Activated CD4-positive, alpha-beta T cell treated with anti-CD3 and anti-CD28 coated beads, Interleukin-2, amount 50 U/mL, for 1 hour (primary cell): ENCODE measurements around the gene TPRKB.
"Not testable (repeated sequence)": the region's sequence is repeated elsewhere in the genome, so short reads cannot be mapped to it uniquely, and the experiment has no call there.

Source experiments
- DNase-seq: peaks from one replicate; pipeline ENCODE4 v3.0.0-alpha.2; 2020

TPRKB gene

DNA sequence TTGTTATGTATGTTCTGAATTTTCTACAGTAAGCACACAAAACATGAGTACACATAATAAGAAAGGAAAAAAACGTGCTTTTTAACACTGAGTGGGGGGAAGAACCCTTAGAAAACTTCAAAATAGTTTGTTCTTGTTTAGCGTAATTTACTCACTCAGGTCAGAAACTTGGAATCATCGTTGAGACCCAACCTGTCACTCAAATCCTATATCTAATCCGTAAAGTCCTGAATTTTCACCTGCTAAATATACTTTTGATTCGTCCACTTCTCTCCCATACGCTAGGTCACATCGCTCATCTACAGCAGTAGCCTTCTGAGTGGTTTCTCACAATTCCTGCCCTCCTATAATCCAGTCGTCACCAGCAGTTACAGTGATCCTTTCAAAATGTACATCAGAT lies 767 bp downstream of the TPRKB start:
- DNase-seq, result no peak

DNA sequence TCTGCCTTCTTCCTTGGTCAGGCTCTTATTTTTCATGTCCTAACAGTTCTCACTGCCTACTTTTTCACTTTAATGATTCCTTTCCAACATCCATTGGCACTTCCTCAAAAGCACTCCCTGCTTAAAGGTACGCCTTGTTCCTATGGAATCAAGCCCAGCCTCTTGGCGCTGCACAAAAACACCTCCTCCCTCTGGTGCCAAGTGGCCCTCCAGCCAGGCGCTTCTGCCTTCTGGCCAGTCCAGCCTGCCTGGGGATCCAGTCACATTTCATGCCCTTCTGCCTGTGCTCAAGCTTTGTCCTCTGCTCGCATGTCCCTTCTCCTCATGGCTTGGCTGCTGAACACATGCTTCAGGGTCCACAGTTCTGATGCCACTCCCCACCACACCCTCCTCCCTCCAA lies 6.3 kb downstream of the TPRKB start:
- no peak for DNase-seq

DNA sequence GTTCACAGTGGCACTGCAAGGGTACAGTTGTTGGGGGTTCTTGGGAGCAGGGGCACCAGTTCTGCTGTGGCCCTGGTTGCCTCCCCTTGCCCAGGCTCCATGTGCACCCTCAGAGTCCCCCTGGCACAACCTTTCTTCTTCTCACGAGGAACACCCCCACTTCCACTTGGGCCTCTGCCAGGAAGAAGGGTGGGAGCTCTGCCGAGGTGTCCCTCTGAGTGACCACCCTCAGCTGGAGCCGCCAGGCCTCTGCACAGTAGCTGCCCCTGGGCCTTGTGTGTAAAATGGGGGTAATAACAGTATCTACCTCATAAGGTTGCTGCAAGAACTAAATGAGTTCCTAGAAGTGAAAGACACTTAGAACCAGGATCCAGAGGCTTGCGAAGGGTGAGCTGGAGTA lies 8.4 kb downstream of the TPRKB start:
- no peak for DNase-seq

DNA sequence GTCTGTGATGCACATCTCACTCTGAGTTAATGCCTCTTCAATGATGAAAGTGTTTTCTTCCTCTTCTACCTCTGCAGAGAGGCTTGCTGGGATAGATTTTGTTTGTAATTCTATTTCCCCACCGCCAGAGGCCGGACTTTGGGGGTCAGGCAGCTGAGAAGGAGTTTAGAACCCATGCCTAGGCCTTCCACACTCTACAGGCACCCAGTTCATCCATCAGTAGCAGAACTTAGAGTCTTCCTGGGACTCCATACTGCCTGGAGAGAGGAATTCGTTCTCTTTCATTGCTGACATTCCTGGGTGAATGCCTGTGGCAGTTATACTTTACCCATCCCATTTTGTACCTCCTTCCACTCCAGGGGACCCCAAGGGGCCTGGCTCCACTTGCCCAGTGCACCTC lies 9.1 kb downstream of the TPRKB start:
- DNase-seq, result no peak

DNA sequence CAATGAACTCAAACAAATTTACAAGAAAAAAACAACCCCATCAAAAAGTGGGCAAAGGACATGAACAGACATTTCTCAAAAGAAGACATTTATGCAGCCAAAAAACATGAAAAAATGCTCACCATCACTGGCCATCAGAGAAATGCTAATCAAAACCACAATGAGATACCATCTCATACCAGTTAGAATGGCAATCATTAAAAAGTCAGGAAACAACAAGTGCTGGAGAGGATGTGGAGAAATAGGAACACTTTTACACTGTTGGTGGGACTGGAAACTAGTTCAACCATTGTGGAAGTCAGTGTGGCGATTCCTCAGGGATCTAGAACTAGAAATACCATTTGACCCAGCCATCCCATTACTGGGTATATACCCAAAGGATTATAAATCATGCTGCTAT lies 10.5 kb downstream of the TPRKB start:
- DNase-seq, result not testable (repeated sequence)

DNA sequence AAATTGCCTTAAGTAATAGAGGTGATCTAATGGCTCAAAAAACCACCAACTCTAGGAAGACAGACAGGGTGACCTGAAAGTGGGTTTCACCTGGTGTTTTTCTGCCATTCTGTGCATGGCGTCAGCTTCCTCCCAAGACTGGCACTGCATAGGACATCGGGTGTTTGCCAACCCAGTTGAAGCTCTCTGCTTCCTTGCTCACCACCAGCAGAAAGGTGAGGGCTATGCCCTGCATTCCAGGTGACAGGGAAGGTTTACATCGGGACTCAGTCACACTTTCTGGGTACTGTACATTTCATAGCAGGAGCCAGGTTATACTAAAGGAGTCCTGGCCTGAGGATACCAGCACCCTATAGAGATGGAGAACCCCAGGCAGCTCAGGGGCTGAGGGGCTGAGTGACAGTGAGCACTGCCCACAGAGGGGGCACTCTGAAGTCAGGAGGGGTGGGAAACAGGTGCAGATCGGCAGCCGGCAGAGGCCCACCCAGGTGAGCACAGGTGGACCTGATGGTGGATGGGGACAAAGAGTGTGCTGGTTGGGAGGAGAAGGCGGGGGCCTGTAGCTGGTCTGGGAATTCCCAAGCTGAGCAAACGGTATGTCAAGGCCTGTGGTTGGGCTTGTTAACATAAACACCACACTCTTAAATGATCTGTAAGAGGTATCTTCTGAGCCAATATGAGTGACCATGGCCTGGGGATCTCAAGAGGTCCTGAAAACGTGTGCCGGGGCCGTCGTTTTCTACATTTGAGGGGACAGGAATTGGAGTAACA lies 18.1 kb downstream of the TPRKB start:
- no peak for DNase-seq

DNA sequence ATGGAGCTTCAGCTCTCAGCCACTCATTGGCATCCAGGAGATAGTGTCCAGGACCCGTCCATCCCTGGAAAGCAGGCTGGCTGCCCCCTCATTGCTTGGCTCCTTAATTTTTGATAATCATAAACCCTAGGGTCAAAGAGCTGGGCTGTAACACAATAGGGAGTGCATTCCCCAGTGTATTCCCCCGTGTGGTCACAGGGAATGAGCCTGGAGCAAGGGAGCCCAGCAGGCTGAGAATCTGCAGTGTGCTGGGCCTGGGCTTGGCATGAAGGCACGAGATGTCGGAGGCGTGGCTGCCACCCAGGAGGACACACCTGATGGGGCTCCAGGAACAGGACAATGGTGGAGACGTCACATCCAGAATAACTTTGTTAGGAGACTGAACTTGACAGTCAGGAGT lies 18.7 kb downstream of the TPRKB start:
- DNase-seq, result no peak

DNA sequence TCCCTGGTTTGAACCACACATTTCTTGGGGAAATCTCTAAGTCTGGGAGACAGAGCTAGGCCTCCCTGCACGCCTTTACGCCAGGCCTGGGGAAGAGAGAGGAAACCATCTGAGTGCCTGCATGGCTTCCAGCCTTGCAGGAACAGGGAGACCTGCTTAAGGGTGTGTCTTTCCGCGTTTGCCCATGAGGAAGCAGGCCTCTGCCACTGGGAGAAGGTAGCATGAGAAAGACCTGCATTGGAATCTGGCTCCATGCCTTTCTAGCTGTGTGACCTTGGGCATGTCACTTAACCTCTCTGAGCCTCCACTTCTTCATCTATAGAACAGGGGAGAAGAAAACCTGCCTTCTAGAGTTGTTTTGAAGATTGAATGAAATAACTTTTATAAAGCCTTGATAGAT lies 19.4 kb downstream of the TPRKB start:
- DNase-seq, result not testable (repeated sequence)

DNA sequence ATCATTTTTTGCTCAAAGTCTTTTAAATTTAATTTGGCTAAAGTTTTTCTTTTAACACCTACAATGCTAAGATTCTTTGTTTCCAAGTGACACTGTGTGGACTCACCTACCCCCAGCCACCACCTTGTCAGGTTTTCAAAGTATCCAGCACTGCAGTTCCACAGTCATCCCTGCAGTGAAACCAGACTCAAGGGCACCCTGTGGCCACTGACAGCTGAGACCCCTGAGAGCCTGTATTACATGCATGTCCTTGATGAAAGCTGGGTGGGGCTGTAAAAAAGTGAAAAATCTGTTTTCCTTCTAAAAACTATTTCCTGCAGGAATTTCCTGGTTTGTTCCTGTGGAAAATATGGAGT lies 19.9 kb downstream of the TPRKB start:
- no peak for DNase-seq

DNA sequence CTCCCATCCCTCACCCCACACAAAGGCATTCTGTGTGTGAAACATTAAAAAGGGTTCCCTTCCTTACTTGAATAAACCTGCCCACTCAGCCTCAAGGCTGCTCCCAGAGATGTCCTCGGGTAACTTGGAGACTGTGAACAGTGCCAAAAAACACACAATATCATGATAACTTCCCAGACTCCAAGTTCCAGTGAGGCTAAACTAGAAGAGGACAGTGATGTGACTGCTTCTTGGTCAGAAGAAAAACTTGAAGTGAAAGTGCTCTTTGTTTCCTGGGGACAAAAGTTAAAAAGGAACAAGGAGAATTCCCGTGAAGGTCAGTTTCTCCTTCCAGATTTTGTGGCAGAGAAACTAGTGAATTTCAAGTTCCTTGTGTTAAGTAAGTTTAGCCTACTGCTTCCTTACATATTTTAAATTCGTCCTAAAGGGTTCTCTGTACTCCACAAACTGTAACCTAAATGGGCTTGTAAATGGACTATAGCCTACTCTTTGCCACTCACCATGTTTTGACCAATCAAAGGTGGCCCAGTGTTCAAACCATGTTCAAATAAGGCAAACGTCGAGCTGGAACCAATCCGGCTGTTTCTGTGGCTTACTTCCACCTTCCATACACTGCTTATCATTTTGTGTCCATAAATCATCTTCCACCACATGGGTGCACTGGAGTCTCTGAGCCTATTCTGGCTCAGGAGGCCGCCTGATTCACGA lies 20.4 kb downstream of the TPRKB start:
- no peak for DNase-seq

DNA sequence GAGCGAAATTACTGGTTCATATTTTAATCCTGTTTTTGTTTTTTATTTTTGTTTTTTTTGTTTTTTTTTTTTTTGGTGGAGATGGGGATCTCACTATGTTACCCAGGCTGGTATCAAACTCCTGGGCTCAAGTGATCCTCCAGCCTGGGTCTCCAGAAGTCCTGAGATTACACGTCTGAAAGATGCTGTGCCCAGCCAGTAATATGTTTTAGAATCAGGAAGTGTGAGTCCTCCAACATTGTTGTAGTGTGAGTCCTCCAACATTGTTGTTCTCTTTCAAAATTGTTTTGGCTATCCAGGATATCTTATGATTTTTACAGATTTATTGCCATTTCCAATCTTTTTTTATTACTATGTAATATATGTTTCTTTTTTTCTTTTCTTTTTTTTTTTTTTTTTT lies 23.1 kb downstream of the TPRKB start:
- DNase-seq, result no peak

DNA sequence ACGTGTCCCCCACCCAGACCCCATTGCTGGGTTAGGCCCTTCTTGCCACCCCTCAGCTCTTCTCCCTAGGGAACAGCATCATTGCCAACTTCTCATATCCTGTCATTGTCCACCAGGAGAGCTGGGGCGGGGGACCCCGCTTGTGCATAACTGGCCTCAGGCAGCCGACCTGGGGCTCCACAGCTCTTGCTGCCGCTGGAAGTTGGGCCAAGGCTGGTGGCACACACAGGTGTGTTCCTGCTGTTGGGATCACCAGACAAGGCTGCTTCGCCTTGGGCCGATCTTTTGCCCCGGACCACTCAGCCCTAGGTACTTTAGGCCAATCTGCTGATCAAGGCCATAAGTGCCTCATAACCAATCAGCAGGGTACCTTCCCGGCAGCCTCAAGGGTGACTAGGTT lies 28.6 kb downstream of the TPRKB start:
- DNase-seq, result no peak

DNA sequence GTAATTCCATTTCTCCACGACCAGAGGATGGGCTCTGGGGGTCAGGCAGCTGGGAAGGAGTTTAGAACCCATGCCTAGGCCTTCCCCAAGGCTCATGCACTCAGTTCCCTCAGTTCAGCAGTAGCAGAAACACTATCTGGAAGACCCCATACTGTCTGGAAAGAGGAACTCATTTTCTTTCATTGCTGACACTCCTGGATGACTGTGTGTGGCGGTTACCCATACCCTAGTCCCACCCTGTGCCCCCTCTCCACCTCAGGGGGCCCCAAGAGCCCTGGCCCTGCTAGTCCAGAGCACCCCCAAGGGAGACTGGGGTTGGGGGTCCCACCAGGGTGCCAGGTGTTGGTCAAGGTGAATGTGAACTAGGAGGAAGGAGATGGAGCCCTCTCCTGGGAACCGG lies 29.5 kb downstream of the TPRKB start:
- no peak for DNase-seq

DNA sequence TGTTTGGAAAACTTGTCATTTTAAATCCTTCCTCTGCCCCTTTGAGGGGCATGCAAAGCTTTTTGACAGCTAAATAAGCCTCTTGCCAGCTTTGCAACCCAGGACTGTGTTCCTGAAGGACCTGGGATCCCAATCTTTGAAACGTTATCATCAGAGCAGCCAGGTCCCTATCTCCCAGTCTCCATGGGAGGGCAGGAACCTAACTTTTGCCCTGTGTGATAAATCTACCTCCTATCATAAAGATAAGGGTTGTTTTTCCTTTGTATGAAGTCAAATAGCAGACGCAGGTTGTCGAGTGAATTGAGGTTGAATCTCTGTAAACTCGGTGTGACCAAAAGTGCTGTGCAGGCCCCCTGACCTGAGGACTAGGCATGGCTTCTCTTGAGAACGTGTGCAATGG lies 30.1 kb downstream of the TPRKB start:
- no peak for DNase-seq

DNA sequence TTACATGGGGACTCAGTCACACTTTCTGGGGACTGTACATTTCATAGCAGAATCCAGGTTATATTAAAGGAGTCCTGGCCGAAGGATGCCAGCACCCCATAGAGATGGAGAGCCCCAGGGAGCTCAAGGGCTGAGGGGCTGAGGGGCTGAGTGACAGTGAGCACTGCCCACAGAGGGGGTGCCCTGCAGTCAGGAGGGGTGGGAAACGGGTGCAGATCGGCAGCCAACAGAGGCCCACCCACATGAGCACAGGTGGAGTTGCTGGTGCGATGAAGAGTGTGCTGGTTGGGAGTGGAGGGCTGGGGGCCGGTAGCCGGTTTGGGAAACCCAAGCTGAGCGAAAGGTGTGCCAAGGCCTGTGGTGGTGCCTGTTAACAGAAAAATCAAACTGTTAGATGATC lies 32.1 kb downstream of the TPRKB start:
- DNase-seq, result no peak

DNA sequence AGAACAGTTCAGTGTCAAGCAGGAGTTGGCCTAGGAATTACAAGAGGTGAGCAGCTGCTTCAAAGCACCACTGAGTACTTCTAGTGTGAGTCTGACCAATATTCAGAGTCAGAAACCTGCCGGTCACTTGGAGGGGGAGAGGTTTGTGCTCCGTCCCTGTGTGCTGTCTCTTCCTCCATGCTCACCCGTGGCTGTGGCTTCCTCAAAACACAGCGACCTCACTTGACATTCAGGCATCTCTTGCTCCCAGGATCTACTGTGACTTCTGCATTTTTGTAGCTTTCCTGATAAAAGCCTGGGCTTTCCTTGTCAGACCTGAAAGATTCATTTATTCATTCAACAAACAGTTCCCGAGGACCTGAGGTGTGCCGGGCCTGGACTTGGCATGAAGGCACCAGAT lies 32.9 kb downstream of the TPRKB start:
- DNase-seq, result no peak

DNA sequence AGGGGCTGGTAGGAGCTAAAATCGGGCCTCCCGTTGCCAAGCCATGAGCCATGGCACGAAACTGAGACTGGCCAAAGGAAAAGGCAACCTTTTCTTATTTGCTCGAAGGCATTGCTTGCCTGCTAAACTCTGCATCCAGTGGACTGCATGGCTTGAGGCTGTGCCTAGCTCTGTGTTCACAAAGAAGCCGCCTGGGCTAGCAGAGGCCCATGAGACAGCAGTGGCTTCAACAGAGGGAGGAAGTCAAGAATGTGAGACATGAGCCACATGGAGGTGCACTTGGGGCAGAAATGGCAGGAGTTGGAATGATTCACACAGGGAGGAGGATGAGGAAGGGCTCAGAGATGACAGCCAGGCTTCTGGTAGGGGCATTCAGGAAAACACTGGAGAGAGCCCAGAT lies 33.5 kb downstream of the TPRKB start:
- DNase-seq, result no peak

DNA sequence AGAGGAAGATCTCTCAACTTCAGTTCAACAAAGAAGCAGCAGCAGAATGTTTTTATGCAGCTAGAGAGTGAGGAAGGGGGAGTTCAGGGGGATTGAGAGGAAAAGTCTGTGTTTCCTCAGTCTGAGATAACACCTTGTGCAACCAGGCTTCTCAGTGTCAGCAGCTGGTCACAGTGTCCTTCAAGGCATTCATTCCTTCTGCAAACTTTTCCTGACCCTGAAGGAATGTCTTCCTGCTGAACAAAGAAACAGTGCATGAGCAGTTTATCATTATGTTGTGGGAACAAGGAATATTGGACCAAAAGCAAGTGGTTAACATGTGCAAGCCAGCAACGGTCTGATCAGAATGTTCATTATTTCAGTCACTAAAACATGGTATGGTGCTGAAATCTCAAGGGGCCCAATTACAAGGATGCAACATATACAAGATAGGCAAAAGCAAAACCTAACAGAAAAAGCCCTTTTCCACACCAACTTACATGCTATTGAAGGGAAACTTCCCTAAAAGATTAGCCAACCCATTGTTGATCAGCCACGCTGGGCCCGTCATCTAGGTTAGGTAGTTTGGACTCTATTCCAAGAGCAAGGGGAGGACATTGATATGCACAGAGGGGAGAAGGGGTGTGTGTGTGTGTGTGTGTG lies 34.2 kb downstream of the TPRKB start:
- DNase-seq, result not testable (repeated sequence)

DNA sequence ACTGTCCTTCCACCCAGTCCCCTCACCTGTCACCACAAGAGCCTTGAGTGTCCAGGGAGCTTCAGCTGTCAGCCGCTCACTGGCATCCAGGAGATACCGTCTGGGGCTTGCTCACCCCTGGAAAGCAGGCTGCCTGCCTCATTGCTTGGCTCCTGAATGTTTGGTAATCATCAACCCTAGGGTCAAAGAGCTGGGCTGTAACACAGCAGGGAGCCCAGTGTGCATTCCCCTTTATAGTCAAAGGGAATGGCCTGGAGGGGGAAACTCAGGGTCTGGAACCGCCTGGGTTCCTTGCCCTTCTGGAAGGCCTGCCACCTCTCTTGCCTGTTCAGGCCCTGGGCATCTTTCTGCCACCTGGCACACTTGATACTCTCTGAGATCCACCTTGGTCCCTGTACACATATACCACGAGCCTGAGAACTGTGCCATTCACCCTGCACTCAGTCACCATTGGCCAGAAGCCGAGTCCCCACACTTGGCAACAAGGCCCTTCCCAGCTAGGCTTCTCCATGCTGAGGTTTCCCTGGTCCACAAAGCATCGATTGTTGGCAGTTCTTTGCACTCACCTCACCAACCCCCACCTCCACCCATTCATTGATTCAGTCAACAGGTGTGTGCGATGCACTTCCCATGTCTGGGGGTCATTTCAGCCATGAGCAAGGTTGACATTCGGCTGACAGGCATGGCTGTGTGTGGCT lies 35.0 kb downstream of the TPRKB start:
- no peak for DNase-seq

DNA sequence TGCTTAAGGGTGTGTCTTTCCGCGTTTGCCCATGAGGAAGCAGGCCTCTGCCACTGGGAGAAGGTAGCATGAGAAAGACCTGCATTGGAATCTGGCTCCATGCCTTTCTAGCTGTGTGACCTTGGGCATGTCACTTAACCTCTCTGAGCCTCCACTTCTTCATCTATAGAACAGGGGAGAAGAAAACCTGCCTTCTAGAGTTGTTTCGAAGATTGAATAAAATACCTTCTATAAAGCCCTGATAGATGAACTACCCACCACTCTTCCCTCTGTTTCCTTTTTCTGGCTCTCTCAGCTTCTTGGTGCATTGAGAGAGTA lies 35.7 kb downstream of the TPRKB start:
- not testable (repeated sequence) for DNase-seq

DNA sequence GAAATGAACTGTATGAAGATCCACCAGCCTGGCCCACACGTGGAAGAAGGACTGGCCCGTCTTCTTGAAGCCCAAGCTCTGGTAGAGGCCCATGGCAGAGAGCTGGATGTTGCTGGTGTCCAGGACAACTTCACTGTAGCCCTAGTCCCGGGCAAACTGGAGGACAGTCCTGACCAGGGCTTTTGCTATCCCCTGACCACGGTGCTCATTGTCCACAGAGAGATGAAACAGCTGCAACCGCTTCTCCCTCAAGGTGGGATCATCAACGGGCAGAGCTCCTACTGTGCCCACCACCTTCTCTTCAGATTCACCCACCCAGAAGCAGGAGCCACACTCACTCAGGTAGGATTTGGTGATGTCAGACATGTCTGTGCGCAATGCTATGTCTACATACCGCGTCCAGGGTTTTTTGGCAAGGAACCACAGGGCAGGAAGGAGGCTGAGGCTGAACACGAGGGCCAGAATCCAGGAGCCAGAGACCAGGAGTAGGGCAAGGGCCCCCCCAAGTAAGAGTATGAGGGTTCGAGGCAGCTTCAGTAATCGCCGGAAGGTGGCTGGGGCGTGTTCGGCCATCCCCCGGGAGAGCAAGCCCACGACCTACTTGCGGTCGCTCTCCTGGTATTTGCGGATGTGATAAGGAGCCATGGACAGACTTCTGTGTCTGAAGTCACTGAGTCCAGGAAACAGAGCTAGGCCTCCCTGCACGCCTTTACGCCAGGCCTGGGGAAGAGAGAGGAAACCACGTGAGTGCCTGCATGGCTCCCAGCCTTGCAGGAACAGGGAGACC lies 36.3 kb downstream of the TPRKB start:
- DNase-seq, result no peak

DNA sequence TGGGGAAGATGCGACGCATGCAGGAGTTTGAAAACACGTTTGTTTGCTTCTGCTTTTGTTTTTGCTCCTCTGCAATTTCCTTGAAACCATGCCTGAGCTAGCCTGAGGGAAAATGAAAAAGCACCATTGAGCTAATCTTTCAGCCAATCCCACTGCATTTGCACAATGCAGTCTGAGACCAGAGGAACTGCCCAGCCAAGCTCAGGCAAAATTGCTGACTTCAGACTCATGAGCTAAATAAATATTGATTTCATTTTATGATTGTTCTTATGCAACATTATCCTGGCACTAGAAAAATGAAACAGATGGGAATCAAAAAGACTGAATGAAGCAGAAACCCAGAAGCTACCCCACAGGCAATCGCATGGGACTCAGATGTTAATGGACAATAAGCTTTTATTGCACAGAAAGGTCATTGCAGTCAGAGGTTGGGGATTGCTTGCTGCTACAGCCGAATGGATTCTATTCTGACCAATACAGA lies 37.0 kb downstream of the TPRKB start:
- DNase-seq, result no peak

DNA sequence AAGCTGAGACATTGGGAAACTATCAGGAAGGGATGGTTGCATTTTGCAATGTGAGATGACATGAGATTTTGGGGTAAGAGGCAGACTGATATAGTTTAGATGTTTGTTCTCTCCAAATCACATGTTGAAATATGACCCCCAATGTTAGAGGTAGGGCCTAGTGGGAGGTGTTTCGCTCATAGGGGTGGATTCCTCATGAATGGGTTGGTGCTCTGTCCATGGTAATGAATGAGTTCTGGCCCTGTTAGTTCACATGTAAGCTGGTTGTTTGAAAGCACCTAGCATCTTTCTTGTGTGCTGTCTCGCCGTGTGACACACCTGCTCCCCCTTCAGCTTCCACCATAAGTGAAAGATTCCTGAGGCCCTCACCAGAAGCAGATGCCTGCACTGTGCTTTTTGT lies 37.7 kb downstream of the TPRKB start:
- no peak for DNase-seq
